ENCODE results near the gene EBF3.

- TF ChIP-seq CTCF (IDR thresholded peaks at IDR 0.05; ENCODE audit: borderline replicate concordance, extremely low read depth, low read length, poor library complexity, severe bottlenecking) (no peak), EZH2 (IDR thresholded peaks at IDR 0.05; ENCODE audit: borderline replicate concordance, low read depth, low read length, severe bottlenecking) (no peak)
Observed at GRCh38 chr10:129905553-129905952, 58.5 kb downstream of the EBF3 start.
